DOHH2 (cell line): ENCODE measurements around the gene SORBS2.

Experiments
- H3F3A ChIP-seq: fragments of 200-600 bp; sonication (generic), shearing (Covaris generic); 2 replicates; pipeline ENCODE4 v1.6.0; 2016; ENCODE audit warnings: antibody characterized with exemption, mild to moderate bottlenecking; ENCODE audit not compliant: control insufficient read depth, insufficient read depth
- H3K27ac ChIP-seq: fragments of 200-600 bp; sonication (generic); 2 replicates; pipeline ENCODE4 v1.5.1; 2014; ENCODE audit warnings: low read depth, mild to moderate bottlenecking, low read length, moderate library complexity
- H3K27me3 ChIP-seq: fragments of 200-600 bp; sonication (generic); 2 replicates; pipeline ENCODE4 v1.6.1; 2014; ENCODE audit warnings: mild to moderate bottlenecking, low read length, mixed read lengths; ENCODE audit not compliant: control insufficient read depth
- H3K36me3 ChIP-seq: fragments of 200-600 bp; sonication (generic); 2 replicates; pipeline ENCODE4 v1.6.1; 2014; ENCODE audit warnings: mild to moderate bottlenecking, low read length, moderate library complexity, mixed read lengths; ENCODE audit not compliant: control insufficient read depth
- H3K4me1 ChIP-seq: fragments of 200-600 bp; sonication (generic); 2 replicates; pipeline ENCODE4 v1.6.1; 2014; ENCODE audit warnings: mild to moderate bottlenecking, low read length, mixed read lengths; ENCODE audit not compliant: control insufficient read depth
- H3K4me2 ChIP-seq: fragments of 200-600 bp; sonication (generic); 2 replicates; pipeline ENCODE4 v1.6.0; 2014; ENCODE audit warnings: mild to moderate bottlenecking, low read length, moderate library complexity
- H3K4me3 ChIP-seq: fragments of 200-600 bp; sonication (generic); 2 replicates; pipeline ENCODE4 v1.5.1; 2014; ENCODE audit warnings: mild to moderate bottlenecking, low read length, mixed read lengths
- H3K79me2 ChIP-seq: fragments of 200-600 bp; sonication (generic); 2 replicates; pipeline ENCODE4 v1.6.1; 2014; ENCODE audit warnings: mild to moderate bottlenecking, low read length, mixed read lengths; ENCODE audit not compliant: control insufficient read depth
- H3K9me2 ChIP-seq: fragments of 200-600 bp; sonication (generic); replicated peaks from 2 replicates; pipeline ENCODE4 v1.6.1; 2014; ENCODE audit warnings: mild to moderate bottlenecking, low read length, mixed read lengths; ENCODE audit not compliant: control insufficient read depth
- H3K9me3 ChIP-seq: fragments of 200-600 bp; sonication (generic); 2 replicates; pipeline ENCODE4 v1.6.1; 2014; ENCODE audit warnings: antibody characterized with exemption, low read length, mixed read lengths; ENCODE audit not compliant: control insufficient read depth, insufficient read depth
- H4K20me1 ChIP-seq: fragments of 200-600 bp; sonication (generic); 2 replicates; pipeline ENCODE4 v1.6.0; 2014; ENCODE audit warnings: low read depth, mild to moderate bottlenecking, antibody characterized with exemption, low read length, moderate library complexity; ENCODE audit not compliant: control insufficient read depth, insufficient read depth
- EZH2phosphoT487 ChIP-seq: fragments of 200-600 bp; sonication (generic); IDR thresholded peaks from 2 replicates; pipeline ENCODE4 v1.6.1; 2017; ENCODE audit warnings: borderline replicate concordance, mild to moderate bottlenecking, antibody characterized with exemption, low read length, moderate library complexity, mixed read lengths
- TF ChIP-seq, protein P1 (sequence below): fragments of 200-600 bp; sonication (generic); IDR thresholded peaks from one replicate; pipeline ENCODE4 v1.5.1; 2014; ENCODE audit warnings: antibody characterized with exemption, mild to moderate bottlenecking, low read depth, low read length; ENCODE audit not compliant: poor library complexity, severe bottlenecking

The SORBS2 gene

GRCh38 chr4:185662030-185662778 lies 149.8 kb downstream of the SORBS2 start:
- Histone ChIP-seq H3F3A (no peaks in the 10 kb centered on the region), H3K27ac (no peak overlapping the region), H3K79me2 (no peaks in the 10 kb centered on the region), H3K4me1 (no peaks in the 10 kb centered on the region), H3K36me3 (no peaks in the 10 kb centered on the region), H3K4me3 (no peak overlapping the region), H3K9me2 (no peaks in the 10 kb centered on the region), H4K20me1 (no peaks in the 10 kb centered on the region), H3K9me3 (no peaks in the 10 kb centered on the region), H3K4me2 (no peak overlapping the region), H3K27me3 (no peaks in the 10 kb centered on the region)
- no peak for TF ChIP-seq EZH2phosphoT487
- TF ChIP-seq, protein P1, sequence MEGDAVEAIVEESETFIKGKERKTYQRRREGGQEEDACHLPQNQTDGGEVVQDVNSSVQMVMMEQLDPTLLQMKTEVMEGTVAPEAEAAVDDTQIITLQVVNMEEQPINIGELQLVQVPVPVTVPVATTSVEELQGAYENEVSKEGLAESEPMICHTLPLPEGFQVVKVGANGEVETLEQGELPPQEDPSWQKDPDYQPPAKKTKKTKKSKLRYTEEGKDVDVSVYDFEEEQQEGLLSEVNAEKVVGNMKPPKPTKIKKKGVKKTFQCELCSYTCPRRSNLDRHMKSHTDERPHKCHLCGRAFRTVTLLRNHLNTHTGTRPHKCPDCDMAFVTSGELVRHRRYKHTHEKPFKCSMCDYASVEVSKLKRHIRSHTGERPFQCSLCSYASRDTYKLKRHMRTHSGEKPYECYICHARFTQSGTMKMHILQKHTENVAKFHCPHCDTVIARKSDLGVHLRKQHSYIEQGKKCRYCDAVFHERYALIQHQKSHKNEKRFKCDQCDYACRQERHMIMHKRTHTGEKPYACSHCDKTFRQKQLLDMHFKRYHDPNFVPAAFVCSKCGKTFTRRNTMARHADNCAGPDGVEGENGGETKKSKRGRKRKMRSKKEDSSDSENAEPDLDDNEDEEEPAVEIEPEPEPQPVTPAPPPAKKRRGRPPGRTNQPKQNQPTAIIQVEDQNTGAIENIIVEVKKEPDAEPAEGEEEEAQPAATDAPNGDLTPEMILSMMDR, result no peak

GRCh38 chr4:185660340-185660739 lies 151.7 kb downstream of the SORBS2 start:
- Histone ChIP-seq H3K27me3 (no peaks in the 10 kb centered on the region), H3F3A (no peaks in the 10 kb centered on the region), H3K9me2 (no peaks in the 10 kb centered on the region), H3K4me2 (no peak overlapping the region), H3K27ac (no peak overlapping the region), H3K4me3 (no peak overlapping the region), H3K4me1 (no peaks in the 10 kb centered on the region), H3K9me3 (no peaks in the 10 kb centered on the region), H4K20me1 (no peaks in the 10 kb centered on the region), H3K36me3 (no peaks in the 10 kb centered on the region), H3K79me2 (no peaks in the 10 kb centered on the region)
- TF ChIP-seq, protein P1, result no peak
- TF ChIP-seq EZH2phosphoT487, result no peak

- no peak overlapping the region for H3K4me3 ChIP-seq
- no peak overlapping the region for H3K4me2 ChIP-seq
- no peaks in the 10 kb centered on the region for H4K20me1 ChIP-seq
- H3K36me3 ChIP-seq, result no peaks in the 10 kb centered on the region
- TF ChIP-seq, protein P1, result no peak
- no peak for TF ChIP-seq EZH2phosphoT487
- no peaks in the 10 kb centered on the region; the same call in 1 of the 2 replicates for H3K27me3 ChIP-seq
- no peaks in the 10 kb centered on the region for H3F3A ChIP-seq
- H3K4me1 ChIP-seq, result no peaks in the 10 kb centered on the region
- no peak overlapping the region for H3K27ac ChIP-seq
- H3K79me2 ChIP-seq, result no peaks in the 10 kb centered on the region
- no peaks in the 10 kb centered on the region for H3K9me2 ChIP-seq
- H3K9me3 ChIP-seq, result no peaks in the 10 kb centered on the region
Measured at GRCh38 chr4:185657699-185658098, 154.3 kb downstream of the SORBS2 start.
